Heart right ventricle (tissue), 16 donors: Measurements from ENCODE around the gene HIF3A. TPM values are rescaled to one million over a fixed set of nuclear protein-coding genes. Genes with fewer than 3 reads are reported as not detected.

ENCODE experiments used
- ATAC-seq, 8 donors: fragments of 200-7000 bp; cut with Tn5 transposase; one replicate each; pipeline ENCODE4 v1.9.1; 2020; ENCODE audit warnings: mild to moderate bottlenecking in 8 of 8, moderate library complexity in 8 of 8, moderate number of reproducible peaks in 1 of 8
- DNase-seq, 2 donors: peaks; one replicate each; pipeline ENCODE4 v3.0.0-alpha.2; 2020
- H3K27ac ChIP-seq, 10 donors: fragments of 200-600 bp; sonication (generic) in 2 of 10; one replicate each; pipeline versions ENCODE4 v1.5.0 to v1.8.0; 2020 to 2022; ENCODE audit warnings: mild to moderate bottlenecking in 3 of 10
- H3K27me3 ChIP-seq, 7 donors: fragments of 200-600 bp; one replicate each; pipeline ENCODE4 v1.8.0; 2021 to 2022; ENCODE audit warnings: mild to moderate bottlenecking in 2 of 7
- H3K36me3 ChIP-seq, 9 donors: fragments of 200-600 bp; sonication (generic) in 1 of 9; one replicate each; pipeline versions ENCODE4 v1.5.0 to v1.8.0; 2020 to 2022; ENCODE audit warnings: mild to moderate bottlenecking in 2 of 9
- H3K4me1 ChIP-seq, 9 donors: fragments of 200-600 bp; sonication (generic) in 1 of 9; one replicate each; pipeline versions ENCODE4 v1.5.0 to v1.8.0; 2020 to 2022; ENCODE audit warnings: mild to moderate bottlenecking in 4 of 9
- H3K4me3 ChIP-seq, 10 donors: fragments of 200-600 bp; sonication (generic) in 2 of 10; one replicate each; pipeline versions ENCODE4 v1.5.0 to v1.8.0; 2020 to 2022; ENCODE audit warnings: mild to moderate bottlenecking in 7 of 10, moderate library complexity in 2 of 10
- H3K9me3 ChIP-seq, 11 donors: fragments of 200-600 bp in 10 of 11; sonication (generic) in 2 of 11; one replicate each; pipeline versions ENCODE4 v1.5.0 to v1.8.0; 2013 to 2022; ENCODE audit warnings: mild to moderate bottlenecking in 2 of 11, control low read depth in 1 of 11, moderate library complexity in 1 of 11
- WGBS, 2 donors: extraction: QIAGEN DNeasy Blood & Tissue Kit; methylation state at CpG; one replicate each; pipeline ENCODE4 v1.1.7; 2013; ENCODE audit warnings: inconsistent platforms in 1 of 2; 5-methylcytosine and 5-hydroxymethylcytosine counted together
- intact Hi-C, 10 donors: fragments of 100-400 bp; cut with DNase I; formaldehyde crosslinking; loops; one replicate each; pipeline versions ENCODE4 v1.11.1 to v1.14.2; 2022
- polyA plus RNA-seq, 2 donors: library from polyadenylated mRNA; stranded (reverse); fragments of 200-250 nt; gene quantifications; one replicate each; pipeline ENCODE4 v1.2.3, GENCODE V29; 2013
- total RNA-seq, 10 donors: library from RNA; stranded (reverse); fragmentation: NEBNext Ultra II Directional in 3 of 10; extraction: Animal tissue kit (Norgen Biotek cat#: 25700) in 3 of 10; gene quantifications; one replicate each; pipeline versions ENCODE4 v1.2.1 to v1.2.4, GENCODE V29; 2021 to 2023
- TF ChIP-seq, protein P1 (sequence below), 9 donors: fragments of 200-600 bp; sonication (generic) in 2 of 9; IDR thresholded peaks; one replicate each; pipeline versions ENCODE4 v1.5.0 to v1.8.0; 2021 to 2022; ENCODE audit warnings: antibody characterized with exemption in 9 of 9, mild to moderate bottlenecking in 5 of 9, moderate library complexity in 1 of 9
- donor health status: Arrhythmogenic right ventricular cardiomyopathy.
- donor health status: ischemic (EF 13 %, LVEDD 7.1; RV severe dilation, severe dysfunction).
- donor health status: healthy with polysubstance abuse.
- donor health status: DM: no; HTN: yes; CAD: no.
- donor health status: DM: no; HTN: no; CAD: no.
- donor health status: ischemic (EF 25% LVEDD 6.9; RV normal size, moderate dysfunction).
- donor health status: ischemic (EF 25% LVEDD 5.7; RV mildly dilated, moderate dysfunction).
- donor health status: healthy.
- donor health status: DM: yes; HTN: yes; CAD: no.
- donor health status: Ischemic cardiomyopathy.
- donor health status: ischemic (EF 35%, LVEDD 5.7; RV mildly dilated, moderate dysfunction).
- donor health status: nonischemic (EF 11% LVEDD 7.7; RV severe dilation, severe dysfunction).
- donor health status: DM: yes; HTN: yes; CAD: no.
- donor health status: PGD.
- donor health status: ischemic (EF 29% LVEDD 5.4; RV normal size, mild dysfunction).
- donor health status: nonischemic (EF 23%, LVEDD 6.1; RV moderate dilation, normal function).

HIF3A gene
- total and polyA plus RNA-seq, 12 donors = 22.7 to 204 (median 48.9) TPM

DNA sequence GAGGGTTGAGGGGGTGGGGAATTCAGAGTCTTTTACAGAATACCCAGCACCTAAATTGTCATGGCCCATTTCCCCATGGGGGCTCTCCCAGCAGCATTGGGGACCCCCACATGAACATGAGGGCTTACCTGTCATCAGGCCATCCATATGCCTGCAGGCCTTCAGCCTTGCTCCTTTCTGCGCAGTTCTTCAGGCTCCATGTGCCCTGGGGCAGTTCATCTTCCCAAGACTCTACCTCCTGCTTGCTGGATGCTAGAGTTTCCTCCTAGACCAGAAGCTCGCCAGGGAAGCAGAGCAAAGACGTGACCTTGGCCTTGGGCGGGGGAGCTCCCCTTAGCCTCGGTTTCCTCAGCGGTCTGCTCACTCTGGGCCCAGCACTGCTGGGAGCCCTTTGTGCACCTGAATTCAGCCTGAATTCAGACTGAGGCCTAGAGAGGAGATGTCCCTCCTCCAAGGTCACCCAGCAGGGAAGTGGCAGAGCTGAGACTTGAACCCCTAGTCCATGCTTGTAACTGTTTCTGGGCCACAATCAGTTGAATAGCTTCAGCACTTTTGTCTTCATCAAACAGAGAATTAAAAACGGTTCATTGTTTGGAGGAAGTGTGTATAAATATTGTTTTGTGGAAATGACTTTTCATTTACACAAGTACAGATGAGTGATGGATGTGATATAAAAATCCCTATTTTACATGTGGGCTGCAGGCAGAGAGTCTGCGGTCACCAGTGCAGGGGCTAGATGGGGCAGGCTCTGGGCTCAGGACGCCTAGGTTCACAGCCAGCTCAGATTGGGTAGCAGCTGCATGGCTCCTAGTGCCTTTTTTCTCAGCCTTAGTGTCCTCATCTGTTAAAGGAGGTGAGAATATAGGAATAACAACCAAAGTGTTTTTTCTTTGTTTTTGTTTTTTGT lies 59.6 kb downstream of the HIF3A start:
- peak overlapping the region in 7 of 10 donors; percentile 27 to 63 (median 48) for H3K27ac ChIP-seq
- DNase-seq (no peak), ATAC-seq (no peak)
- H3K27me3 ChIP-seq = no peaks in the 10 kb centered on the region
- 89 to 92% methylated on average over 9 of the region's 9 CpGs for WGBS, 2 donors
- TF ChIP-seq, protein P1, sequence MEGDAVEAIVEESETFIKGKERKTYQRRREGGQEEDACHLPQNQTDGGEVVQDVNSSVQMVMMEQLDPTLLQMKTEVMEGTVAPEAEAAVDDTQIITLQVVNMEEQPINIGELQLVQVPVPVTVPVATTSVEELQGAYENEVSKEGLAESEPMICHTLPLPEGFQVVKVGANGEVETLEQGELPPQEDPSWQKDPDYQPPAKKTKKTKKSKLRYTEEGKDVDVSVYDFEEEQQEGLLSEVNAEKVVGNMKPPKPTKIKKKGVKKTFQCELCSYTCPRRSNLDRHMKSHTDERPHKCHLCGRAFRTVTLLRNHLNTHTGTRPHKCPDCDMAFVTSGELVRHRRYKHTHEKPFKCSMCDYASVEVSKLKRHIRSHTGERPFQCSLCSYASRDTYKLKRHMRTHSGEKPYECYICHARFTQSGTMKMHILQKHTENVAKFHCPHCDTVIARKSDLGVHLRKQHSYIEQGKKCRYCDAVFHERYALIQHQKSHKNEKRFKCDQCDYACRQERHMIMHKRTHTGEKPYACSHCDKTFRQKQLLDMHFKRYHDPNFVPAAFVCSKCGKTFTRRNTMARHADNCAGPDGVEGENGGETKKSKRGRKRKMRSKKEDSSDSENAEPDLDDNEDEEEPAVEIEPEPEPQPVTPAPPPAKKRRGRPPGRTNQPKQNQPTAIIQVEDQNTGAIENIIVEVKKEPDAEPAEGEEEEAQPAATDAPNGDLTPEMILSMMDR (IDR thresholded peaks at IDR 0.05) = no peak
- no peak overlapping the region for H3K4me3 ChIP-seq
- intact Hi-C loops = no loop called here
- peaks cover 0 to 77% (median 25%) of the 10 kb centered on the region in 9 donors for H3K36me3 ChIP-seq
- peaks cover 11 to 59% (median 30%) of the 10 kb centered on the region in 9 donors for H3K4me1 ChIP-seq
- no peaks in the 10 kb centered on the region for H3K9me3 ChIP-seq

DNA sequence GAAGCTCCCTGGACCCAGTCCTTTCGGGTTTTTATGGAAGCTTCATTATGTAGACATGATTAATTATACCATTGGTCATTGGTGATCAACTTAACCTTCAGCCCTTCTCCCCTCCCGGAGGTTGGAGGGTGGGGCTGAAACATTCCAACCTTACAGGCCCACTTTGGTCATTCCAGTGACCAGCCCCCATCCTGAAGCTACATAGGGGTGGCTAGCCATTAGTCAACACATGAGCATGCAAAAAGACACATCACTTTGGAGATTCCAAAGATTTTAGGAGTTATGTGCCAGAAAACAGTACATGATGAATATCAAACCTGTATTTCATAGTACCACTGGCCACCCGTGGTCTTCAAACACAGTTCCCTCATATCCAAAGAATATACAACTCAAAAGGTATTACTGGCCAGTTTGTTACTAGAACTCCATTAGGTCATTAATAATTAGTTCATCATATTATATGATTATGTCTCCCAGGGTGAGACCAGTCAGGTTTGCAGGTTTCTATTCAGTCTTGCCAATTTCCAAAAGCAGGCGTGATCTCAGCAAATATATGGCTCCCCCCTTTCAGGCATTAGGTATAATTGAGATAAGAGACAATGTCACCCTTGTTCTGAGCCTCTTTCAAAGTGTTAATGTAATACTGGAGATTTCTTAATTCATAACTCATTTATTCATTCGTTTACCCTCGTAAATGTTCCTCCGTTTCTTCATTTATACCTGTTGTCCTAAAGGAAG lies 61.2 kb downstream of the HIF3A start:
- Histone ChIP-seq H3K27ac (no peak overlapping the region), H3K9me3 (no peaks in the 10 kb centered on the region), H3K36me3 (peaks cover 0 to 76% (median 25%) of the 10 kb centered on the region in 9 donors), H3K27me3 (no peaks in the 10 kb centered on the region), H3K4me1 (peaks cover 3 to 43% (median 16%) of the 10 kb centered on the region in 9 donors), H3K4me3 (no peak overlapping the region)
- 85 to 86% methylated on average over 7 of the region's 7 CpGs for WGBS, 2 donors
- intact Hi-C loops = no loop called here
- TF ChIP-seq, protein P1 (IDR thresholded peaks at IDR 0.05) = no peak
- DNase-seq (no peak), ATAC-seq (no peak)

- peaks cover 0 to 22% (median 6%) of the 10 kb centered on the region in 9 donors for H3K4me1 ChIP-seq
- intact Hi-C loops = no loop called here
- WGBS, 2 donors = 67 to 75% methylated on average over 2 of the region's 2 CpGs
- peaks cover 0 to 76% (median 9%) of the 10 kb centered on the region in 9 donors for H3K36me3 ChIP-seq
- DNase-seq (no peak), ATAC-seq (no peak)
- H3K4me3 ChIP-seq = no peak overlapping the region
- TF ChIP-seq, protein P1 (IDR thresholded peaks at IDR 0.05) = no peak
- H3K27me3 ChIP-seq = no peaks in the 10 kb centered on the region
- no peaks in the 10 kb centered on the region for H3K9me3 ChIP-seq
- H3K27ac ChIP-seq = no peak overlapping the region
These were observed 65.1 kb downstream of the HIF3A start for GRCh38 chr19:46361915-46362314.

GRCh38 chr19:46364359-46364758 lies 67.5 kb downstream of the HIF3A start:
- 90 to 96% methylated on average over 2 of the region's 2 CpGs for WGBS, 2 donors
- Histone ChIP-seq H3K4me1 (peaks cover 2 to 22% (median 10%) of the 10 kb centered on the region in 9 donors), H3K27me3 (no peaks in the 10 kb centered on the region), H3K36me3 (peaks cover 0 to 77% (median 2%) of the 10 kb centered on the region in 9 donors), H3K9me3 (no peaks in the 10 kb centered on the region), H3K4me3 (no peak overlapping the region), H3K27ac (no peak overlapping the region)
- DNase-seq (no peak), ATAC-seq (no peak)
- intact Hi-C loops = no loop called here
- TF ChIP-seq, protein P1 (IDR thresholded peaks at IDR 0.05) = no peak
